Smooth muscle cell (in vitro differentiated cells): Measurements from ENCODE around the gene UNC119. TPM values are rescaled to one million over a fixed set of nuclear protein-coding genes. Genes with fewer than 3 reads are reported as not detected.

Source experiments
- DNase-seq: peaks from one replicate; lab custom pipeline; 2025; ENCODE audit not compliant: unreplicated experiment; lab: John Stamatoyannopoulos, UW
- H2AFZ ChIP-seq: fragments of 200-600 bp; sonication (generic); 2 replicates; pipeline ENCODE4 v1.6.0; 2016; ENCODE audit warnings: antibody characterized with exemption, low read depth, mild to moderate bottlenecking
- H3F3A ChIP-seq: fragments of 200-600 bp; sonication (generic); 2 replicates; pipeline ENCODE4 v1.6.0; 2017; ENCODE audit warnings: antibody characterized with exemption, low read depth
- H3K27ac ChIP-seq: fragments of 200-600 bp; sonication (generic); 2 replicates; pipeline ENCODE4 v1.5.1; 2016; ENCODE audit warnings: low read depth, mild to moderate bottlenecking
- H3K27me3 ChIP-seq: fragments of 200-600 bp; sonication (generic); 2 replicates; pipeline ENCODE4 v1.6.1; 2016; ENCODE audit warnings: low read depth, mild to moderate bottlenecking
- H3K36me3 ChIP-seq: fragments of 200-600 bp; sonication (generic); 2 replicates; pipeline ENCODE4 v1.5.1; 2016; ENCODE audit warnings: low read depth
- H3K4me1 ChIP-seq: fragments of 200-600 bp; sonication (generic); 2 replicates; pipeline ENCODE4 v1.5.1; 2016; ENCODE audit warnings: low read depth
- H3K4me2 ChIP-seq: fragments of 200-600 bp; sonication (generic); 2 replicates; pipeline ENCODE4 v1.6.0; 2016; ENCODE audit warnings: mild to moderate bottlenecking
- H3K4me3 ChIP-seq: fragments of 200-600 bp; sonication (generic); 2 replicates; pipeline ENCODE4 v1.5.1; 2016; ENCODE audit warnings: mild to moderate bottlenecking
- H3K79me2 ChIP-seq: fragments of 200-600 bp; sonication (generic); 2 replicates; pipeline ENCODE4 v1.6.0; 2016; ENCODE audit warnings: low read depth, mild to moderate bottlenecking
- H3K9ac ChIP-seq: fragments of 200-600 bp; sonication (generic); 2 replicates; pipeline ENCODE4 v1.6.0; 2016; ENCODE audit warnings: low read depth
- H3K9me3 ChIP-seq: fragments of 200-600 bp; sonication (generic); replicated peaks from 2 replicates; pipeline ENCODE4 v1.5.1; 2016; ENCODE audit warnings: low read depth
- H4K20me1 ChIP-seq: fragments of 200-600 bp; sonication (generic); 2 replicates; pipeline ENCODE4 v1.6.0; 2016; ENCODE audit warnings: low read depth
- WGBS: methylation state at CpG from one replicate; pipeline ENCODE4 v1.1.7; 2016; ENCODE audit warnings: low lambda C conversion rate; 5-methylcytosine and 5-hydroxymethylcytosine counted together
- polyA plus RNA-seq: library from polyadenylated mRNA; unstranded; fragments of >200 nt; fragmentation: Nextera tagmentation; extraction: Ambion mirVana; gene quantifications from 2 replicates; pipeline ENCODE4 v1.2.1, GENCODE V29; 2016
- total RNA-seq: library from RNA; depleted of rRNA; stranded (reverse); fragments of >200 nt; gene quantifications from 2 replicates; pipeline ENCODE4 v1.2.3, GENCODE V29; 2014
- TF ChIP-seq, protein P1 (sequence below): fragments of 200-600 bp; sonication (generic); IDR thresholded peaks from 2 replicates; pipeline ENCODE4 v1.5.1; 2017; ENCODE audit warnings: borderline replicate concordance, mild to moderate bottlenecking, antibody characterized with exemption; ENCODE audit not compliant: insufficient read depth, poor library complexity, severe bottlenecking

The UNC119 gene
- total and polyA plus RNA-seq, 2 experiments from 2014 or later = 35.9 to 46.9 TPM

- no peaks in the 10 kb centered on the region for H3K27me3 ChIP-seq
- 97% methylated on average over 9 of the region's 9 CpGs for WGBS
- no peaks in the 10 kb centered on the region for H3K9me3 ChIP-seq
- no peak overlapping the region for H3K4me3 ChIP-seq
- DNase-seq = no peak
- H3F3A ChIP-seq = peaks cover 3% of the 10 kb centered on the region
- no peak overlapping the region for H3K4me2 ChIP-seq
- no peak overlapping the region for H3K27ac ChIP-seq
- peaks cover 10% of the 10 kb centered on the region for H3K4me1 ChIP-seq
- H3K36me3 ChIP-seq = no peaks in the 10 kb centered on the region
- peaks cover 23% of the 10 kb centered on the region for H3K79me2 ChIP-seq
- TF ChIP-seq, protein P1, sequence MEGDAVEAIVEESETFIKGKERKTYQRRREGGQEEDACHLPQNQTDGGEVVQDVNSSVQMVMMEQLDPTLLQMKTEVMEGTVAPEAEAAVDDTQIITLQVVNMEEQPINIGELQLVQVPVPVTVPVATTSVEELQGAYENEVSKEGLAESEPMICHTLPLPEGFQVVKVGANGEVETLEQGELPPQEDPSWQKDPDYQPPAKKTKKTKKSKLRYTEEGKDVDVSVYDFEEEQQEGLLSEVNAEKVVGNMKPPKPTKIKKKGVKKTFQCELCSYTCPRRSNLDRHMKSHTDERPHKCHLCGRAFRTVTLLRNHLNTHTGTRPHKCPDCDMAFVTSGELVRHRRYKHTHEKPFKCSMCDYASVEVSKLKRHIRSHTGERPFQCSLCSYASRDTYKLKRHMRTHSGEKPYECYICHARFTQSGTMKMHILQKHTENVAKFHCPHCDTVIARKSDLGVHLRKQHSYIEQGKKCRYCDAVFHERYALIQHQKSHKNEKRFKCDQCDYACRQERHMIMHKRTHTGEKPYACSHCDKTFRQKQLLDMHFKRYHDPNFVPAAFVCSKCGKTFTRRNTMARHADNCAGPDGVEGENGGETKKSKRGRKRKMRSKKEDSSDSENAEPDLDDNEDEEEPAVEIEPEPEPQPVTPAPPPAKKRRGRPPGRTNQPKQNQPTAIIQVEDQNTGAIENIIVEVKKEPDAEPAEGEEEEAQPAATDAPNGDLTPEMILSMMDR = no peak
- no peak overlapping the region for H3K9ac ChIP-seq
- no peak overlapping the region for H2AFZ ChIP-seq
- peaks cover 4% of the 10 kb centered on the region for H4K20me1 ChIP-seq
Measured at GRCh38 chr17:28573521-28573920, 21.1 kb upstream of the UNC119 start.

GRCh38 chr17:28573040-28573380 is 20.6 kb upstream of the UNC119 start:
- Histone ChIP-seq H3K9ac (no peak overlapping the region), H2AFZ (no peak overlapping the region), H4K20me1 (peaks cover 4% of the 10 kb centered on the region), H3F3A (peaks cover 3% of the 10 kb centered on the region), H3K27ac (no peak overlapping the region), H3K9me3 (no peaks in the 10 kb centered on the region), H3K79me2 (peaks cover 26% of the 10 kb centered on the region), H3K4me2 (no peak overlapping the region), H3K4me3 (no peak overlapping the region), H3K4me1 (peaks cover 10% of the 10 kb centered on the region), H3K36me3 (no peaks in the 10 kb centered on the region), H3K27me3 (no peaks in the 10 kb centered on the region)
- no peak for DNase-seq
- TF ChIP-seq, protein P1 = no peak

GRCh38 chr17:28572259-28573039 is 20.0 kb upstream of the UNC119 start:
- Histone ChIP-seq H3K9ac (peak overlapping the region; percentile 58), H3K79me2 (peaks cover 30% of the 10 kb centered on the region), H3K4me1 (peaks cover 10% of the 10 kb centered on the region), H2AFZ (no peak overlapping the region), H3K36me3 (no peaks in the 10 kb centered on the region), H3K4me3 (peak overlapping the region; percentile 88), H4K20me1 (peaks cover 4% of the 10 kb centered on the region), H3K4me2 (peak overlapping the region; percentile 97), H3K9me3 (no peaks in the 10 kb centered on the region), H3F3A (no peaks in the 10 kb centered on the region), H3K27ac (no peak overlapping the region), H3K27me3 (no peaks in the 10 kb centered on the region)
- no peak for DNase-seq
- TF ChIP-seq, protein P1 = no peak
- 80% methylated on average over 5 of the region's 5 CpGs for whole genome bisulfite sequencing
